IMR-90 (cell line): Measurements from ENCODE around the gene NR2C1. TPM values are rescaled to one million over a fixed set of nuclear protein-coding genes. Genes with fewer than 3 reads are reported as not detected.
A peak's percentile ranks its signal among the peaks of the same experiment; 100 is the strongest.

Experiments
- ATAC-seq: fragments of 200-7000 bp; cut with Tn5 transposase; 2 replicates; pipeline ENCODE4 v1.9.1; 2020; ENCODE audit warnings: low read depth, mild to moderate bottlenecking, moderate library complexity
- BruUV-seq: library from RNA; stranded (reverse); fragments of 400-500 nt; replicated peaks from 2 replicates; lab custom pipeline; 2021; lab: Mats Ljungman, UMichigan
- CTCF ChIA-PET: fragments of 300-600 bp; formaldehyde crosslinking; extraction: SDS; loops from one replicate; lab custom pipeline; 2021; ENCODE audit warnings: antibody characterized with exemption; lab: Yijun Ruan, JAX
- POLR2A ChIA-PET: fragments of 300-600 bp; sonication (Branson Sonifier 250); formaldehyde crosslinking; loops from one replicate; lab custom pipeline; 2022; ENCODE audit warnings: antibody characterized with exemption; ENCODE audit not compliant: unreplicated experiment; lab: Charles Lee
- DNase-seq: peaks from one replicate; pipeline ENCODE4 v3.0.0; 2013
- H2AFZ ChIP-seq: replicated peaks from 2 replicates; pipeline ENCODE3; 2013; ENCODE audit warnings: low read length, mild to moderate bottlenecking; ENCODE audit not compliant: poor library complexity
- H2AK5ac ChIP-seq: 2 replicates; pipeline ENCODE4 v1.6.1; 2013; ENCODE audit warnings: low read depth, low read length, inconsistent platforms
- H2AK9ac ChIP-seq: replicated peaks from 2 replicates; pipeline ENCODE3; 2013; ENCODE audit warnings: mild to moderate bottlenecking, low read depth, low read length, moderate library complexity; ENCODE audit not compliant: poor library complexity
- H2BK120ac ChIP-seq: 2 replicates; pipeline ENCODE4 v1.6.1; 2013; ENCODE audit warnings: low read depth, low read length, inconsistent platforms
- H2BK15ac ChIP-seq: 3 replicates; pipeline ENCODE4 v1.6.1; 2013; ENCODE audit warnings: low read depth, low read length, inconsistent platforms
- H2BK20ac ChIP-seq: 2 replicates; pipeline ENCODE4 v1.6.1; 2013; ENCODE audit warnings: low read depth, mild to moderate bottlenecking, inconsistent platforms, low read length, moderate library complexity
- H2BK5ac ChIP-seq: 2 replicates; pipeline ENCODE4 v1.6.1; 2013; ENCODE audit warnings: mild to moderate bottlenecking, low read depth, low read length, inconsistent platforms; ENCODE audit not compliant: poor library complexity, severe bottlenecking
- H3K14ac ChIP-seq: replicated peaks from 2 replicates; pipeline ENCODE4 v1.6.1; 2013; ENCODE audit warnings: low read depth, low read length, inconsistent platforms
- H3K18ac ChIP-seq: 2 replicates; pipeline ENCODE4 v1.6.1; 2013; ENCODE audit warnings: low read depth, low read length, control low read depth
- H3K23ac ChIP-seq: 2 replicates; pipeline ENCODE4 v1.6.1; 2013; ENCODE audit warnings: low read depth, low read length, inconsistent platforms
- H3K27ac ChIP-seq: 2 replicates; pipeline ENCODE4 v1.5.1; 2013; ENCODE audit warnings: mild to moderate bottlenecking, control low read depth, low read length; ENCODE audit not compliant: insufficient read depth
- H3K27me3 ChIP-seq: 2 replicates; pipeline ENCODE4 v1.6.1; 2013; ENCODE audit warnings: low read length; ENCODE audit not compliant: control insufficient read depth, insufficient read depth
- H3K36me3 ChIP-seq: 2 replicates; pipeline ENCODE4 v1.6.1; 2013; ENCODE audit warnings: low read length, mixed read lengths; ENCODE audit not compliant: control insufficient read depth, insufficient read depth
- H3K4ac ChIP-seq: 2 replicates; pipeline ENCODE4 v1.6.1; 2013; ENCODE audit warnings: low read depth, low read length, inconsistent platforms
- H3K4me1 ChIP-seq: 2 replicates; pipeline ENCODE4 v1.6.1; 2013; ENCODE audit warnings: low read length, mixed read lengths; ENCODE audit not compliant: control insufficient read depth, insufficient read depth
- H3K4me2 ChIP-seq: 2 replicates; pipeline ENCODE4 v1.6.1; 2013; ENCODE audit warnings: low read depth, mild to moderate bottlenecking, control low read depth, low read length, moderate library complexity
- H3K4me3 ChIP-seq: 2 replicates; pipeline ENCODE4 v1.5.1; 2013; ENCODE audit warnings: low read depth, mild to moderate bottlenecking, control low read depth, low read length, moderate library complexity; ENCODE audit not compliant: insufficient read depth
- H3K56ac ChIP-seq: 2 replicates; pipeline ENCODE4 v1.6.1; 2013; ENCODE audit warnings: low read length, inconsistent platforms; ENCODE audit not compliant: insufficient read depth; ENCODE audit errors: extremely low read depth
- H3K79me1 ChIP-seq, 2 experiments: 2 replicates each; pipeline ENCODE4 v1.6.1; 2013; ENCODE audit warnings: low read length in 2 of 2, inconsistent platforms in 1 of 2, low read depth in 1 of 2
- H3K9ac ChIP-seq: 2 replicates; pipeline ENCODE4 v1.6.1; 2013; ENCODE audit warnings: low read depth, low read length, control low read depth
- H3K9me1 ChIP-seq: 2 replicates; pipeline ENCODE4 v1.6.1; 2013; ENCODE audit warnings: low read length, inconsistent platforms; ENCODE audit not compliant: insufficient read depth
- H3K9me3 ChIP-seq: 2 replicates; pipeline ENCODE4 v1.6.1; 2013; ENCODE audit warnings: low read length; ENCODE audit not compliant: control insufficient read depth, insufficient read depth
- H4K20me1 ChIP-seq: 2 replicates; pipeline ENCODE4 v1.6.1; 2013; ENCODE audit warnings: low read length, inconsistent platforms; ENCODE audit not compliant: insufficient read depth
- H4K5ac ChIP-seq: 2 replicates; pipeline ENCODE4 v1.6.1; 2013; ENCODE audit warnings: mild to moderate bottlenecking, low read depth, low read length, control low read depth
- H4K8ac ChIP-seq, 2 experiments: 2 replicates each; pipeline ENCODE4 v1.6.1; 2013; ENCODE audit warnings: low read depth in 2 of 2, low read length in 2 of 2, control low read depth in 1 of 2, inconsistent platforms in 1 of 2
- H4K91ac ChIP-seq: 2 replicates; pipeline ENCODE4 v1.6.1; 2013; ENCODE audit warnings: low read depth, low read length, inconsistent platforms; ENCODE audit not compliant: insufficient read depth
- BHLHE40 ChIP-seq: fragments of 150-350 bp; IDR thresholded peaks from 2 replicates; pipeline ENCODE4 v1.6.1; 2016; ENCODE audit warnings: mild to moderate bottlenecking, low read depth, low read length
- CEBPB ChIP-seq: IDR thresholded peaks from 2 replicates; pipeline ENCODE4 v1.6.1; 2012; ENCODE audit warnings: low read depth, low read length, improper control_type of control experiment
- CHD1 ChIP-seq: IDR thresholded peaks from 2 replicates; pipeline ENCODE4 v1.6.1; 2012; ENCODE audit warnings: low read depth, low read length, improper control_type of control experiment
- FOS ChIP-seq: fragments of 150-350 bp; IDR thresholded peaks from 2 replicates; pipeline ENCODE4 v1.6.1; 2016; ENCODE audit warnings: low read depth, low read length
- MAFK ChIP-seq: IDR thresholded peaks from 2 replicates; pipeline ENCODE4 v1.6.1; 2012; ENCODE audit warnings: low read depth, low read length, improper control_type of control experiment
- MAZ ChIP-seq: IDR thresholded peaks from 2 replicates; pipeline ENCODE4 v1.6.1; 2012; ENCODE audit warnings: low read depth, mild to moderate bottlenecking, low read length, improper control_type of control experiment, moderate library complexity, borderline replicate concordance
- MXI1 ChIP-seq: IDR thresholded peaks from 2 replicates; pipeline ENCODE4 v1.6.1; 2012; ENCODE audit warnings: low read depth, mild to moderate bottlenecking, low read length, moderate library complexity, borderline replicate concordance
- NFE2L2 ChIP-seq: fragments of 150-350 bp; IDR thresholded peaks from 2 replicates; pipeline ENCODE4 v1.6.1; 2016; ENCODE audit warnings: low read depth, mild to moderate bottlenecking, low read length
- POLR2A ChIP-seq: IDR thresholded peaks from 2 replicates; pipeline ENCODE4 v1.6.1; 2012; ENCODE audit warnings: mild to moderate bottlenecking, low read depth, low read length
- RAD21 ChIP-seq: IDR thresholded peaks from 2 replicates; pipeline ENCODE4 v1.6.1; 2012; ENCODE audit warnings: low read length, improper control_type of control experiment
- RCOR1 ChIP-seq: IDR thresholded peaks from 2 replicates; pipeline ENCODE4 v1.6.1; 2012; ENCODE audit warnings: mild to moderate bottlenecking, low read length, improper control_type of control experiment; ENCODE audit not compliant: insufficient replicate concordance
- RFX5 ChIP-seq: IDR thresholded peaks from 2 replicates; pipeline ENCODE4 v1.8.0; 2012; ENCODE audit warnings: low read depth, mild to moderate bottlenecking, low read length, moderate library complexity
- WGBS, 2 experiments: methylation state at CpG; one replicate each; pipeline versions ENCODE4 v1.1.5 to v1.1.7; 2013; ENCODE audit warnings: missing lambda C conversion rate in 2 of 2; ENCODE audit not compliant: insufficient read length in 1 of 2; ENCODE audit errors: extremely low coverage in 2 of 2; 5-methylcytosine and 5-hydroxymethylcytosine counted together
- dilution Hi-C: fragments of 300-500 bp; cut with HindIII; formaldehyde crosslinking; loops from one replicate; pipeline ENCODE4 v1.14.3; 2018; ENCODE audit warnings: low sequenced_read_pairs; ENCODE audit not compliant: unreplicated experiment
- in situ Hi-C: fragments of 300-500 bp; cut with MboI; formaldehyde crosslinking; loops from 3 replicates; pipeline ENCODE4 v1.14.3; 2019; ENCODE audit warnings: low sequenced_read_pairs, inconsistent platforms, mixed read lengths
- intact Hi-C: fragments of 100-400 bp; cut with micrococcal nuclease; formaldehyde crosslinking; loops from 2 replicates; pipeline ENCODE4 v1.10.0; 2022
- polyA plus RNA-seq, 3 experiments: library from polyadenylated mRNA; depleted of rRNA; stranded (reverse); fragments of >200 nt; gene quantifications; 2 replicates each; pipeline ENCODE4 v1.2.3, GENCODE V29; 2012; ENCODE audit warnings: low replicate concordance in 1 of 3
- total RNA-seq: library from RNA; depleted of rRNA; stranded (reverse); fragments of >200 nt; gene quantifications from 2 replicates; pipeline ENCODE4 v1.2.3, GENCODE V29; 2012
- TF ChIP-seq, protein P1 (sequence below): fragments of 150-350 bp; IDR thresholded peaks from 2 replicates; pipeline ENCODE4 v1.6.1; 2016; ENCODE audit warnings: low read depth, mild to moderate bottlenecking, low read length, moderate library complexity, borderline replicate concordance
- TF ChIP-seq, protein P2 (sequence below): conservative IDR thresholded peaks from 2 replicates; pipeline ENCODE4 v1.5.1; 2012; ENCODE audit warnings: mild to moderate bottlenecking, low read depth, low read length, improper control_type of control experiment

NR2C1 gene
- total and polyA plus RNA-seq, 2 of the 4 experiments (the other 2 are of a cell fraction), result 12.7 to 14.1 TPM

GRCh38 chr12:95100264-95101190, 27.1 kb upstream of the NR2C1 start:
- Histone ChIP-seq H3K18ac (no peak overlapping the region), H4K5ac (no peak overlapping the region), H4K20me1 (no peaks in the 10 kb centered on the region), H2BK20ac (no peak overlapping the region), H3K27me3 (no peaks in the 10 kb centered on the region), H3K27ac (no peak overlapping the region), H3K9me3 (no peaks in the 10 kb centered on the region), H3K23ac (no peak overlapping the region), H2BK5ac (no peak overlapping the region), H2BK120ac (no peak overlapping the region), H3K4ac (no peak overlapping the region), H2AK9ac (no peak overlapping the region), H2AFZ (no peak overlapping the region), H3K9me1 (peaks cover 20% of the 10 kb centered on the region), H3K79me1 (no peaks in the 10 kb centered on the region; a peak in 1 of 4 replicates), H4K8ac (no peak overlapping the region), H3K14ac (no peak overlapping the region), H3K4me1 (peaks cover 11% of the 10 kb centered on the region), H3K4me3 (no peak overlapping the region), H2BK15ac (no peak overlapping the region), H2AK5ac (peak overlapping the region; percentile 23; the same call in 1 of the 2 replicates), H3K4me2 (no peak overlapping the region), H4K91ac (no peak overlapping the region), H3K9ac (no peak overlapping the region), H3K36me3 (peaks cover 17% of the 10 kb centered on the region), H3K56ac (no peak overlapping the region)
- DNase-seq, result no peak
- intact Hi-C loops, result no loop called here
- in situ Hi-C loops, result no loop called here
- CTCF ChIA-PET, result interaction anchor here (0.6 kb wide), 2 partner anchors 12 to 323 kb away, joined by 3 read pairs; no protein-coding TSS in a partner anchor
- BruUV-seq, result no TSS peak
- dilution Hi-C loops, result no loop called here
- ATAC-seq, result no peak
- POLR2A ChIA-PET, result no interaction called here
- WGBS, 2 experiments, result 80% methylated on average over 2 of the region's 11 CpGs; no CpG with 5 or more reads in 1 of the 2 experiments
- TF ChIP-seq RCOR1 (no peak), BHLHE40 (no peak), MAFK (no peak), RFX5 (no peak), FOS (no peak), MAZ (no peak), CHD1 (no peak), MXI1 (no peak), POLR2A (no peak), NFE2L2 (no peak), CEBPB (no peak), RAD21 (no peak)
- TF ChIP-seq, protein P1, sequence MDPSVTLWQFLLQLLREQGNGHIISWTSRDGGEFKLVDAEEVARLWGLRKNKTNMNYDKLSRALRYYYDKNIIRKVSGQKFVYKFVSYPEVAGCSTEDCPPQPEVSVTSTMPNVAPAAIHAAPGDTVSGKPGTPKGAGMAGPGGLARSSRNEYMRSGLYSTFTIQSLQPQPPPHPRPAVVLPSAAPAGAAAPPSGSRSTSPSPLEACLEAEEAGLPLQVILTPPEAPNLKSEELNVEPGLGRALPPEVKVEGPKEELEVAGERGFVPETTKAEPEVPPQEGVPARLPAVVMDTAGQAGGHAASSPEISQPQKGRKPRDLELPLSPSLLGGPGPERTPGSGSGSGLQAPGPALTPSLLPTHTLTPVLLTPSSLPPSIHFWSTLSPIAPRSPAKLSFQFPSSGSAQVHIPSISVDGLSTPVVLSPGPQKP, result no peak
- TF ChIP-seq, protein P2, sequence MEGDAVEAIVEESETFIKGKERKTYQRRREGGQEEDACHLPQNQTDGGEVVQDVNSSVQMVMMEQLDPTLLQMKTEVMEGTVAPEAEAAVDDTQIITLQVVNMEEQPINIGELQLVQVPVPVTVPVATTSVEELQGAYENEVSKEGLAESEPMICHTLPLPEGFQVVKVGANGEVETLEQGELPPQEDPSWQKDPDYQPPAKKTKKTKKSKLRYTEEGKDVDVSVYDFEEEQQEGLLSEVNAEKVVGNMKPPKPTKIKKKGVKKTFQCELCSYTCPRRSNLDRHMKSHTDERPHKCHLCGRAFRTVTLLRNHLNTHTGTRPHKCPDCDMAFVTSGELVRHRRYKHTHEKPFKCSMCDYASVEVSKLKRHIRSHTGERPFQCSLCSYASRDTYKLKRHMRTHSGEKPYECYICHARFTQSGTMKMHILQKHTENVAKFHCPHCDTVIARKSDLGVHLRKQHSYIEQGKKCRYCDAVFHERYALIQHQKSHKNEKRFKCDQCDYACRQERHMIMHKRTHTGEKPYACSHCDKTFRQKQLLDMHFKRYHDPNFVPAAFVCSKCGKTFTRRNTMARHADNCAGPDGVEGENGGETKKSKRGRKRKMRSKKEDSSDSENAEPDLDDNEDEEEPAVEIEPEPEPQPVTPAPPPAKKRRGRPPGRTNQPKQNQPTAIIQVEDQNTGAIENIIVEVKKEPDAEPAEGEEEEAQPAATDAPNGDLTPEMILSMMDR, result no peak
